ENCODE results near the gene ATP6V0A1. TPM values are rescaled to one million over a fixed set of nuclear protein-coding genes. Genes with fewer than 3 reads are reported as not detected.

Gene ATP6V0A1
- total RNA-seq, 5 donors from 2014 or later (not counting 1 experiment from before 2014, with no cell fraction given) = 11.1 to 18.0 (median 14.9) TPM

DNA sequence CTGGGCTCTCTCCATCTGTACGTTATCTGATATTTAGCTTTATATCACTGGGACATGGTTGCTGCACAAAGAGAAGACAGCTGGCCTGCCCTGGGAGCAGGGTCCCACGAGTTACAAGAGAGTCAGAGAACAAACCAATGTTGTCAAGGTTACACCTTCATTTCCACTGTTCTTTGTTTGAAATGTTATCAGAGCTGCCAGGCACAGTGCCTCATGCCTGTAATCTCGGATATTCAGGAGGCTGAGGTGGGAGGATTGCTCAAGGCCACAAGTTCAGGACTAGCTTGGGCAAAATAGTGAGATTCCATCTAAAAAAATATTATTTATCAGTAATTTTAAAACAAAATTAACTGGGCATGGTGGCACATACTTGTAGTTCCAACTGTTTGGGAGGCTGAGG, 34.6 kb downstream of the ATP6V0A1 start:
- Histone ChIP-seq H3K27ac (ENCODE audit: low read length) (no peak overlapping the region), H3K27me3 (replicated peaks in 1 of 2; ENCODE audit: control insufficient read depth in 2 of 2, extremely low read depth in 1 of 2, insufficient read depth in 2 of 2, low read length in 1 of 2) (peaks cover 0 to 16% of the 10 kb centered on the region in 2 experiments), H3K4me3 (ENCODE audit: control insufficient read depth in 1 of 2, extremely low read depth in 1 of 2, low read length in 1 of 2) (no peak overlapping the region), H3K4me1 (ENCODE audit: control insufficient read depth in 1 of 2, extremely low read depth in 1 of 2, insufficient read depth in 2 of 2, low read length in 2 of 2) (peaks cover under 1 to 6% of the 10 kb centered on the region in 2 experiments), H3K9me3 (no peaks in the 10 kb centered on the region), H3K36me3 (ENCODE audit: control insufficient read depth in 2 of 2, extremely low read depth in 1 of 2, insufficient read depth in 1 of 2, low read length in 1 of 2) (peaks cover 2 to 5% of the 10 kb centered on the region in 2 donors)
- H3K9me3 Mint-ChIP-seq = no peaks in the 10 kb centered on the region
- DNase-seq (no peak), ATAC-seq (replicated peaks in 1 of 4) (no peak)
- H3K27me3 Mint-ChIP-seq = no peaks in the 10 kb centered on the region
- H3K4me3 Mint-ChIP-seq = no peak overlapping the region
- H3K27ac Mint-ChIP-seq = no peak overlapping the region
- WGBS (ENCODE audit: insufficient coverage) = 100% methylated on average over 1 of the region's 3 CpGs
- ChIA-PET POLR2A (interaction anchor here (0.5 to 1.0 kb wide), 3 partner anchors 22 to 144 kb away, joined by 3 to 4 read pairs (median 3); no protein-coding TSS in a partner anchor), CTCF (no interaction called here)
- peaks cover 23% of the 10 kb centered on the region for H3K36me3 Mint-ChIP-seq
- H3K4me1 Mint-ChIP-seq = peaks cover 12 to 20% (median 15%) of the 10 kb centered on the region in 3 donors

DNA sequence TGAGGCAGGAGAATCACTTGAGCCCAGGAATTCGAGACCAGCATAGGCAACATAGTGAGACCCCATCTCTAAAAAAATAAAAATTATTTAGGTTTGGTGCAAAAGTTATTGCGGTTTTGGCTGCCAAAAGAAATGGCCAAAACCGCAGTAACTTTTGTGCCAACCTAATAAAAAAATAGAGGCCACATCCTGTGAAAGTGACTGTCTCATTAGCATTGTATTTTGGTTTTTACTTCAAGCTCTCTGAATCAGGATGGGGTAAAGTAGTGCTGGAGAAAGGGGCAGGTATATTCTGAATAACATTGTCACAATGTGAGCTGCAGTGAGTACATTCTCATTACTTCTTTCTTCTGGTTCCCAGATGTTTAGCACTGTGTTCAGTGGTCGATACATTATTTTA, 36.0 kb downstream of the ATP6V0A1 start:
- Histone ChIP-seq H3K4me3 (ENCODE audit: control insufficient read depth in 1 of 2, extremely low read depth in 1 of 2, low read length in 1 of 2) (no peak overlapping the region), H3K36me3 (ENCODE audit: control insufficient read depth in 2 of 2, extremely low read depth in 1 of 2, insufficient read depth in 1 of 2, low read length in 1 of 2) (peaks cover 2 to 10% of the 10 kb centered on the region in 2 donors), H3K27ac (ENCODE audit: low read length) (no peak overlapping the region), H3K27me3 (replicated peaks in 1 of 2; ENCODE audit: control insufficient read depth in 2 of 2, extremely low read depth in 1 of 2, insufficient read depth in 2 of 2, low read length in 1 of 2) (peaks cover 0 to 16% of the 10 kb centered on the region in 2 experiments), H3K4me1 (ENCODE audit: control insufficient read depth in 1 of 2, extremely low read depth in 1 of 2, insufficient read depth in 2 of 2, low read length in 2 of 2) (peaks cover 0 to 3% of the 10 kb centered on the region in 2 experiments), H3K9me3 (no peaks in the 10 kb centered on the region)
- Mint-ChIP-seq H3K4me3 (no peak overlapping the region), H3K4me1 (peaks cover 6 to 12% (median 7%) of the 10 kb centered on the region in 3 donors), H3K36me3 (peaks cover 21% of the 10 kb centered on the region), H3K9me3 (no peaks in the 10 kb centered on the region), H3K27me3 (no peaks in the 10 kb centered on the region), H3K27ac (no peak overlapping the region)
- ATAC-seq (replicated peaks in 1 of 4) = no peak
- no peak for DNase-seq
- 20% methylated on average over 1 of the region's 4 CpGs for WGBS (ENCODE audit: insufficient coverage)
- ChIA-PET CTCF (interaction anchor here in 1 of 2 donors (1.0 kb wide), 1 partner anchor 60 kb away, joined by 3 read pairs; no protein-coding TSS in a partner anchor), POLR2A (interaction anchor here (0.7 kb wide), 2 partner anchors 21 to 248 kb away, joined by 3 to 4 read pairs; no protein-coding TSS in a partner anchor)

DNA sequence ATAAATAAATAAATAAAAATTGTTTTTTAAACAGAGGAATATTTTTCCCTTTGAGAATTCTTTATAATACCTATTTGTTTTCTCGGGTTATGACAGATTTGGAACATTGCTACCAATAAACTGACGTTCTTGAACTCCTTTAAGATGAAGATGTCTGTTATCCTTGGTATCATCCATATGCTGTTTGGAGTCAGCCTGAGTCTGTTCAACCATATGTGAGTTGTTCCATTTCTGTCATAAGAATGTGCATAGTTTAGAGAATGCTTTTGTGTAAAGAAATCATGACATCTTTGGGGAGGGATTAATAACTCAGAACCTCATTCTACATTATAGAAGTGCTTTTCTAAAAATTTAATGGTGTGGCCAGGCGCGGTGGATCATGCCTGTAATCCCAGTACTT, 40.1 kb downstream of the ATP6V0A1 start:
- POLR2A ChIA-PET = interaction anchor here in 1 of 2 donors (0.7 kb wide), 1 partner anchor 127 kb away, joined by 3 read pairs; no protein-coding TSS in a partner anchor
- Mint-ChIP-seq H3K4me3 (no peak overlapping the region), H3K4me1 (peaks cover 4 to 12% (median 6%) of the 10 kb centered on the region in 3 donors), H3K27ac (no peak overlapping the region), H3K27me3 (no peaks in the 10 kb centered on the region), H3K9me3 (no peaks in the 10 kb centered on the region), H3K36me3 (peaks cover 32% of the 10 kb centered on the region)
- Histone ChIP-seq H3K36me3 (ENCODE audit: control insufficient read depth in 2 of 2, extremely low read depth in 1 of 2, insufficient read depth in 1 of 2, low read length in 1 of 2) (peaks cover 0 to 10% of the 10 kb centered on the region in 2 donors), H3K9me3 (no peaks in the 10 kb centered on the region), H3K4me1 (ENCODE audit: control insufficient read depth in 1 of 2, extremely low read depth in 1 of 2, insufficient read depth in 2 of 2, low read length in 2 of 2) (peaks cover 0 to 3% of the 10 kb centered on the region in 2 experiments), H3K27me3 (replicated peaks in 1 of 2; ENCODE audit: control insufficient read depth in 2 of 2, extremely low read depth in 1 of 2, insufficient read depth in 2 of 2, low read length in 1 of 2) (peaks cover 0 to 9% of the 10 kb centered on the region in 2 experiments), H3K27ac (ENCODE audit: low read length) (no peak overlapping the region), H3K4me3 (ENCODE audit: control insufficient read depth in 1 of 2, extremely low read depth in 1 of 2, low read length in 1 of 2) (no peak overlapping the region)
- CTCF ChIA-PET = interaction anchor here in 1 of 2 donors (0.7 kb wide), 1 partner anchor 263 kb away, joined by 7 read pairs; no protein-coding TSS in a partner anchor
- DNase-seq (no peak), ATAC-seq (replicated peaks in 1 of 4) (no peak)
- WGBS (ENCODE audit: insufficient coverage) = no CpG with 5 or more reads among the region's 4 CpGs

DNA sequence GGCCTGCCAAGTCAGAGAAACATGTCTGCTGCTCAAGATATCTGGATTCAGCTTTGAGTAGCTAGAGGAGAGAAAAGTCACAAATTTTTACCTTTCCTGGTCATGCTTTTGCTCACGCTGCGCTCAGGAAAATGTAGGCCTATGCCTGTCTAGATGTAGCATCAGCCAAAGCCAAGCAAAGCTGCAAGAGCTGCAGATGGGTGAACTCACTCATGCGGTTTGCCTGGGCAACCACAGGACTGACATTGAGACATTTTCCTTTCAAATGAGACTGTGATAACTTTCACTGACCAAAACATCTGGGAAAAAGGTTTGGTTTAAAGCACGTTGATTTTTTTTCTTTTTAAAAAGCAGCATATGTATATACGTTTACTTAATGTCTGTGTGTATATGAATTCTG, 43.4 kb downstream of the ATP6V0A1 start:
- ChIA-PET POLR2A (interaction anchor here in 1 of 2 donors (0.5 kb wide), 1 partner anchor 1750 kb away, joined by 6 read pairs; no protein-coding TSS in a partner anchor), CTCF (no interaction called here)
- peaks cover 0 to 4% of the 10 kb centered on the region in 2 experiments for H3K27me3 ChIP-seq (replicated peaks in 1 of 2; ENCODE audit: control insufficient read depth in 2 of 2, extremely low read depth in 1 of 2, insufficient read depth in 2 of 2, low read length in 1 of 2)
- no peak overlapping the region for H3K4me3 Mint-ChIP-seq
- H3K36me3 ChIP-seq (ENCODE audit: control insufficient read depth in 2 of 2, extremely low read depth in 1 of 2, insufficient read depth in 1 of 2, low read length in 1 of 2) = peaks cover 0 to 6% of the 10 kb centered on the region in 2 donors
- no peaks in the 10 kb centered on the region for H3K27me3 Mint-ChIP-seq
- no peak overlapping the region for H3K27ac Mint-ChIP-seq
- peaks cover 30% of the 10 kb centered on the region for H3K36me3 Mint-ChIP-seq
- ATAC-seq (replicated peaks in 1 of 4) = no peak
- H3K4me1 Mint-ChIP-seq = no peaks in the 10 kb centered on the region
- H3K4me1 ChIP-seq (ENCODE audit: control insufficient read depth in 1 of 2, extremely low read depth in 1 of 2, insufficient read depth in 2 of 2, low read length in 2 of 2) = no peaks in the 10 kb centered on the region
- 100% methylated on average over 2 of the region's 5 CpGs for WGBS (ENCODE audit: insufficient coverage)
- H3K4me3 ChIP-seq (ENCODE audit: control insufficient read depth in 1 of 2, extremely low read depth in 1 of 2, low read length in 1 of 2) = no peak overlapping the region
- DNase-seq = no peak
- H3K9me3 Mint-ChIP-seq = no peaks in the 10 kb centered on the region
- H3K9me3 ChIP-seq = no peaks in the 10 kb centered on the region
- no peak overlapping the region for H3K27ac ChIP-seq (ENCODE audit: low read length)

DNA sequence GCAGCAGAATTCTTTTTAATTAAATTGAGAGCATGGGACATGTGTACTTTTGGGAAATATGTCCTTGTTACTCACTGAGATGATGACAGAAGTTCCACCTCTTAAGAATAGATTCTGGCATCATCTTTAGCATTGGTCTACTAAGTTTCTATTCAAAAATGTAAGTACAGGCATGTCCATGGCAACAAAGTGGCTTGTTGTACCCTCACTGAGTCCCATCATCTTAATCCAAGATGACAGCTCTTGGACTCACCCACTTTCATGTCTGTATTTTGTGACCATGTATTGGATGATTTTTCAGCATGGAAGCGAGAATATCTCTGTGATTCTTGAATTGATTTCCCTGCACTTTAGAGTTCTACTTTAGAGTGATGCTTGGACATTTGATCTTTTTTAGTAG, 44.2 kb downstream of the ATP6V0A1 start:
- Mint-ChIP-seq H3K4me3 (no peak overlapping the region), H3K27me3 (no peaks in the 10 kb centered on the region), H3K36me3 (peaks cover 34% of the 10 kb centered on the region), H3K4me1 (no peaks in the 10 kb centered on the region), H3K27ac (peak overlapping the region in 1 of 2 donors; percentile 76), H3K9me3 (no peaks in the 10 kb centered on the region)
- CTCF ChIA-PET = no interaction called here
- Histone ChIP-seq H3K4me3 (ENCODE audit: control insufficient read depth in 1 of 2, extremely low read depth in 1 of 2, low read length in 1 of 2) (no peak overlapping the region), H3K27ac (ENCODE audit: low read length) (no peak overlapping the region), H3K36me3 (ENCODE audit: control insufficient read depth in 2 of 2, extremely low read depth in 1 of 2, insufficient read depth in 1 of 2, low read length in 1 of 2) (peaks cover 0 to 6% of the 10 kb centered on the region in 2 donors), H3K27me3 (replicated peaks in 1 of 2; ENCODE audit: control insufficient read depth in 2 of 2, extremely low read depth in 1 of 2, insufficient read depth in 2 of 2, low read length in 1 of 2) (peaks cover 0 to under 1% of the 10 kb centered on the region in 2 experiments), H3K4me1 (ENCODE audit: control insufficient read depth in 1 of 2, extremely low read depth in 1 of 2, insufficient read depth in 2 of 2, low read length in 2 of 2) (no peaks in the 10 kb centered on the region), H3K9me3 (no peaks in the 10 kb centered on the region)
- WGBS (ENCODE audit: insufficient coverage) = no CpG with 5 or more reads among the region's 1 CpG
- DNase-seq (no peak), ATAC-seq (replicated peaks in 1 of 4) (no peak)
- POLR2A ChIA-PET = no interaction called here

DNA sequence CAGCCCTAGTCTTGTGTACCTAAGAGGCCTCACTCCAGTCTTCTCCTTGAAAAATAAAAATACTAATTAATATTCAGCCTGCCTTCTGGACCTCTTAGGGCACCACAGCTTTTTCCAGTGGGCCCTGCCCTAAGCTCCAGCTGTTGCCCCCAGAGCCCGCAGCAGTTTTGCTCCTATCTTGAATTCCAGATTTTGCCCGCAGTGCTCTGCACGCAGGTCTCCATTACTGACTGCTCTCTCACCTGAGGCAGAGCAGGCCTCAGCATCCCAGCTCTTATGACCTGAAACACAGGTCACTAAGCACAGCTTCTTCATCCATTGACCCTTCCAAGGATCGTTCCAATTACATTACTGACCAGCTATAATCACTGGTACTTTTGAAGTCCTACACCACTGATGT, 49.0 kb downstream of the ATP6V0A1 start:
- no peak for ATAC-seq (replicated peaks in 1 of 4)
- Mint-ChIP-seq H3K27ac (no peak overlapping the region), H3K4me1 (peaks cover 0 to 8% (median 3%) of the 10 kb centered on the region in 3 donors), H3K27me3 (no peaks in the 10 kb centered on the region), H3K36me3 (peaks cover 39% of the 10 kb centered on the region), H3K4me3 (no peak overlapping the region), H3K9me3 (no peaks in the 10 kb centered on the region)
- Histone ChIP-seq H3K36me3 (ENCODE audit: control insufficient read depth in 2 of 2, extremely low read depth in 1 of 2, insufficient read depth in 1 of 2, low read length in 1 of 2) (peaks cover 0 to 2% of the 10 kb centered on the region in 2 donors), H3K27ac (ENCODE audit: low read length) (no peak overlapping the region), H3K4me1 (ENCODE audit: control insufficient read depth in 1 of 2, extremely low read depth in 1 of 2, insufficient read depth in 2 of 2, low read length in 2 of 2) (no peaks in the 10 kb centered on the region), H3K27me3 (replicated peaks in 1 of 2; ENCODE audit: control insufficient read depth in 2 of 2, extremely low read depth in 1 of 2, insufficient read depth in 2 of 2, low read length in 1 of 2) (peaks cover 0 to 7% of the 10 kb centered on the region in 2 experiments), H3K4me3 (ENCODE audit: control insufficient read depth in 1 of 2, extremely low read depth in 1 of 2, low read length in 1 of 2) (no peak overlapping the region), H3K9me3 (no peaks in the 10 kb centered on the region)
- WGBS (ENCODE audit: insufficient coverage) = 97% methylated on average over 3 of the region's 4 CpGs
- ChIA-PET CTCF (interaction anchor here in 1 of 2 donors (0.6 kb wide), 1 partner anchor 719 kb away, joined by 3 read pairs; no protein-coding TSS in a partner anchor), POLR2A (no interaction called here)
- DNase-seq = no peak

Data from T-cell (primary cell).